Hepatocyte (in vitro differentiated cells): ENCODE data around the gene SPSB3.

Experiments used
- CTCF ChIP-seq: fragments of 200-600 bp; sonication (generic); IDR thresholded peaks from 2 replicates; pipeline ENCODE4 v1.5.1; 2016; ENCODE audit warnings: antibody characterized with exemption, mild to moderate bottlenecking; ENCODE audit not compliant: poor library complexity
- EZH2phosphoT487 ChIP-seq: fragments of 200-600 bp; sonication (generic); IDR thresholded peaks from one replicate; pipeline ENCODE4 v1.6.1; 2018; ENCODE audit warnings: antibody characterized with exemption, mild to moderate bottlenecking, low read depth, moderate library complexity; ENCODE audit not compliant: unreplicated experiment, severe bottlenecking

GRCh38 chr16:1820946-1821290 lies 38.5 kb upstream of the SPSB3 start:
- TF ChIP-seq CTCF (no peak), EZH2phosphoT487 (no peak)
